GM08714 (cell line): ENCODE results near the gene BEST1.

Experiments
- H3K4me3 ChIP-seq: fragments of 200-500 bp; sonication (Bioruptor generic); 2 replicates; pipeline ENCODE4 v1.5.1; 2014; ENCODE audit warnings: mild to moderate bottlenecking, low read length, inconsistent platforms
- ZNF274 ChIP-seq: IDR thresholded peaks from 2 replicates; pipeline ENCODE4 v1.6.1; 2012; ENCODE audit warnings: mild to moderate bottlenecking, low read depth, low read length

Gene BEST1

DNA sequence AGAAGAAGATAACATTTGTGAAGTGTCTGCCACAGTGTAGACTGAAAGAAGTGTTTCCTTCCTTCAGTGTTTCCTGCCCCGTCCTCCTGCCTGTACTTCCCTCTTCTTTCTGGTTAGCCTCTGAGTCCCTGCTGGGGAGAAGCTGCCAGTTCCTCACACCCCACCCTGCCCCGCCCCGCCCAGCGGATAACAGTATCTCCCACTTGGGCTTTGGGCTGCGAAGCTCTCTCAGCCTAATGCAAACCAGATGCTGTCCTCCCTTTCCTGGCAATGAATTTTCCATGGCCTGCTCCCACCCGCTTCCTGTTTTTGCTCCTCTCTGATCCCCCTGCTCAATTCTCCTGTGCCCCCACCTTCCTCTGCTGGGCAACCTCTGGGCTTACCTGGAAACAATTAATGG is 27.6 kb upstream of the BEST1 start:
- no peak for TF ChIP-seq ZNF274
- H3K4me3 ChIP-seq = no peak overlapping the region

DNA sequence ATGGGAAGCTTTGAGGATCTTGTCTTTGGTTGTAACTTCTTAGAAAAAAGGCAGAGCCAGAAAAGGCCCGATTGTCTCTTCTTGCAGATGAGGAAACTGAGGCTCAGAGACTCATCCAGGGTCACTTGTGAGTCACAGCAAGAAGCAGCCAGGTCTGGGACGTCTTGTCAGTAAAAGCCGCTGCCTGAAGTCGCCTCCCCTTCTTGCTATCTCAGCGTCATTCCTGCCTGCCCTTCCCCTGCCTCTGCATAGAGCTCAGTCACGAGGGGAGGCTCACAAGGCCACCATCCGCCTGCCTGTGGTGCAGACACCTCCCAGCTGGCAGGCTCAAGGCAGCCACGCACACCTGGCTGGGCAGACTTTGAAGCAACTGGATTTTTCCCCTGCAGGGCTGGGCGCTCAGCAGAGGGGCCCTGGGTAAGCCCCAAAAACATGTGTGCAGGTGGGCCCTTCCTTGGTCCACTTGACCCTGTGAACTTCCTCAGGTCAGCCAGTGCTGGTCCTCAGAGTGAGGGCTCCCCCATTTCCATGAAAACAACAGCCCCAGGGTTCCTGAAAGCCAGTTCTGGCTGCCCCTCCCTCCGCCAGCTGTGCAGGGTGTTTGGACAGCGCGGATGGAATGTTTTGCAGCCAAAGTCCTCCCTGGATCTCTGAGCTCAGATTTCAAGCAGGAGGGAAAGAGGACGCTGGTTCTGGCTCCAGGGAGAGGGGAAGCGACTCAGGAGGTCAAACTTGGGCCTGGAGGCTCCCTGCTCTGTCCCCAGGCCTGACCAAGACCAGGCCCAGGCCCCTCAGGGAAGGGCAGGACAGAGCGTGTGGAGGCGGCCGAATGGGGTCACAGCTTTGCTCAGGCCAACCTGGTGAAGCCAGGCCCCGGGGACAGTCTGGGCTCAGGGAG is 26.7 kb upstream of the BEST1 start:
- no peak overlapping the region for H3K4me3 ChIP-seq
- TF ChIP-seq ZNF274 = no peak

DNA sequence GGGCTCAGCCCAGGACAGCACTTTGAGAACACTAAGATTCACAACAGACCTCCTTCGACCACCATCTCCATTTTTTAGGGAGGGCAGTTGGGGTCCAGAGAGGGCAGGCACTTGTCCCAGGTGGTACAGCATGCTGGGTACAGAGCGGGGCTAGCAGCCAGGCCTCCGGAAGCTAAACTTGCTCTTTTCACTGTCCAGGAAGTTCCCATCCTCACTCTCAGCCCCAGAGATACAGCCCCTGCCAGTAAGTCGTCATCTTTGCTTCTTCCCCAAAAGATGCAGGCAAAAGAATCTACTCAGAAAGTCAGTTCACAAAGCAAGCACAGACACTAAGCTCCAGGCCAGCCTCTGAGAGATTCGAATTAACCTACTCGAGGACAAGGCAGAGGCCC is 26.1 kb upstream of the BEST1 start:
- TF ChIP-seq ZNF274 = no peak
- no peak overlapping the region for H3K4me3 ChIP-seq

DNA sequence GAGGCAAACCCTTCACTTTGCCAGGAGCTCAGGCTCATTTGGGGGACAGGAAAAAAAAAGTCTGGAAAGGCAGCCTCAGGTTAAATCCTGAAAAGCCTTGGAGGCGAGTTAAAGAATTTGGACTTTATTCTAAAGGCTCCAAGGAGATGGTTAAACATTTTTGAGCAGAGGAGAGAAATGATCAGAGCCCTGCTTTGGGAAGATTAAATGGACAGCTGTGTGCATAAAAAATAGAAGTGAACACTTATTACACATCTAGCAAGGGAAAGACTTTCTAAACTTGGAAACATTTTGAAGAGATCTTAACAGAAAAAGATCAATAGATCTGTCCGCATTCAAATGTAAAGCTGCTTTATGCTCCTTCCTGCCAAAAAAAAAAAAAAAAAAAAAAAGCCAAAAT is 24.4 kb upstream of the BEST1 start:
- TF ChIP-seq ZNF274 = no peak
- no peak overlapping the region for H3K4me3 ChIP-seq

DNA sequence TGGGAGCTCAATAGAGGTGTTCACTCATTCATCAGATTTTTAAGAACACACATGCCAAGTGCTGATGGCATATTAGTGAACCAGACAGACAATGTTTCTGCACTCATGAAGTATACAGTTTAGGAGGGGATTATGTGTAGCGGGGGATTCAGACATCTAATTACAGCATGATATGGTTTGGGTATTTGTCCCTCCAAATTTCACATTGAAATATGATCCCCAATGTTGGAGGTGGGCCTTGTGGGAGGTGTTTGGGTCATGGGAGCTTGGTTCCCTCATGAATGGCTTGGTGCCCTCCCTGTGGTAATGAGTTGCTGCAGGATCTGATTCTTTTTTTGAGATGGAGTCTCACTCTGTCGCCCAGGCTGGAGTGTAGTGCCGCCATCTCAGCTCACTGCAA is 23.9 kb upstream of the BEST1 start:
- H3K4me3 ChIP-seq = no peak overlapping the region
- TF ChIP-seq ZNF274 = no peak

DNA sequence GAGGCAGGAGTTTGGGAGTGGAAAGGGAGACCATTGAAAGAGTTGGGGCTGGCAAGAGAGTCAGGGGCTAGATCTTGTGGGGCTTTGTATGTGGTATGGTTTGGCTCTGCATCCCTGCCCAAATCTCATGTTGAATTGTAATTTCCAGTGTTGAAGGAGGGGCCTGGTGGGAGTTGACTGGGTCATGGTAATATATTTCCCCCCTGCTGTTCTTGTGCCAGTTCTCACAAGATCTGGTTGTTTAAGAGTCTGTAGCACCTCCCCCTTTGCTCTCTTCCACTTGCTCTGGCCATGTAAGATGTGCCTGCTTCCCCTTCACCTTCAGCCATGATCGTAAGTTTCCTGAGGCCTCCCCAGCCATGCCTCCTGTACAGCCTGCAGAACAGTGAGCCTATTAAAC is 22.6 kb upstream of the BEST1 start:
- no peak overlapping the region for H3K4me3 ChIP-seq
- no peak for TF ChIP-seq ZNF274

DNA sequence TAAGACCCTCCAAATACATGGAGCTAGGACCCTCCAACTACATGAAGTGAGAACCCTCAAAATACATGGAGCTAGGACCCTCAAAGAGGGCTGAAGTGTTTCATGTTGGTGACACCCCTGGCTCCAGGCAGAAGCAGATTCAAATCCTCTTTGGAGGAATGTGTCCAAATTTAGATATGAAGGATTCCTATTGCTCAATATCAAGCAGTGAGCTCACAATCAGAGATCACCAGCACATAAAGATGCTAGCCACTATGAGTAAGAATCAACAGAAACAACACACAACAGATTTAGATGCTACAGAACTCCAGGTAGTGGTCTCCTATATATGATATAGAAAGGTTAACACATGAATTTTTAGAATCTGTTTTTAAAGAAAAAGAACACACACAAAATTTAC is 21.5 kb upstream of the BEST1 start:
- no peak for TF ChIP-seq ZNF274
- H3K4me3 ChIP-seq = no peak overlapping the region

DNA sequence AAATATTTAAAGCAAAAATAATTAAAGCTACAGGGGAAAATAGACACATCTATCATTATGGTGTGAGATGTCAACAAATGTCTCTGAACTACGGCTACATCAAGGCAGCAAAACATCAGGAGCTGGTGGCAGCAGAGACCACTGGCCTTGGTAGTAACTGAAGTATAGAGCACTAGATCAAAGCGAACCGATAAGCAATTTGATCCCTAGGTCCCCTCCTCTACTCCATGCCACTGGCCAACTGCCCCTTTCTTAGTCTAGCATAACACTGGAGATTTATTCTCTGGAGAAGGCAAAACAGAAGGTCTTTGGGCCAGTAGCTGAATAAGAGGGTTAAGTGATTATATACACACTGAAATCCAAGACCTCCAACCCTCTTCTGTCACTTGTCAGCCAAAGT is 19.2 kb upstream of the BEST1 start:
- no peak for TF ChIP-seq ZNF274
- no peak overlapping the region for H3K4me3 ChIP-seq

DNA sequence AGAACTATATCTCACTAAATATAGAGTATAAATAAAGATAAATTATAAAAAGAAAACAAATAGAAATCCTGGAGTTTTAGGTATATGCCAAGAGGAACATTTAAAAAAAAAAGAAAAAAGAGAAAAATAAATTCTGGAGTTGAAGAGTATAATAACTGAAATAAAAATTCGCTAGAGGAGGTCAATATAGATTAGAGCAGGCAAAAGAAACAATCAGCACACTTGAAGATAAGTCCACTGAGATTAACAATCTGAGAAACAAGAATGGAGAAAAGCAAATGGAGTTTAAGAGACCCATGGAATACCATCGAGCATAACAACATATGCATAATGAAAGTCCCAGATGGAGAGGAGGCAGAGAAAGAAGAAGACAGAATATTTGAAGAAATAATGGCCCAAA is 14.3 kb upstream of the BEST1 start:
- no peak for TF ChIP-seq ZNF274
- no peak overlapping the region for H3K4me3 ChIP-seq

DNA sequence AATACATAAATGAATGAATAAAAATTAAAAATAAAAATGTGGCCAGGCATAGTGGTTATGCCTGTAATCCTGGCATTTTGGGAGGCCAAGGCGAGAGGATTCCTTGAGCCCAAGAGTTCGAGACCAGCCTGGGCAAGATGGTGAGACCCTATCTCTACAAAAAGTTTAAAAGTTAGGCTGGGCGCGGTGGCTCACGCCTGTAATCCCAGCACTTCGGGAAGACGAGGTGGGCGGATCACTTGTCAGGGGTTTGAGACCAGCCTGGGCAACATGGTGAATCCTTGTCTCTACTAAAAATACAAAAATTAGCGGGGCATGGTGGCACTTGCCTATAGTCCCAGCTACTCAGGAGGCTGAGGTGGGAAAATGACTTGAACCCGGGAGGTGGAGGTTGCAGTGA is 9.7 kb upstream of the BEST1 start:
- TF ChIP-seq ZNF274 = no peak

DNA sequence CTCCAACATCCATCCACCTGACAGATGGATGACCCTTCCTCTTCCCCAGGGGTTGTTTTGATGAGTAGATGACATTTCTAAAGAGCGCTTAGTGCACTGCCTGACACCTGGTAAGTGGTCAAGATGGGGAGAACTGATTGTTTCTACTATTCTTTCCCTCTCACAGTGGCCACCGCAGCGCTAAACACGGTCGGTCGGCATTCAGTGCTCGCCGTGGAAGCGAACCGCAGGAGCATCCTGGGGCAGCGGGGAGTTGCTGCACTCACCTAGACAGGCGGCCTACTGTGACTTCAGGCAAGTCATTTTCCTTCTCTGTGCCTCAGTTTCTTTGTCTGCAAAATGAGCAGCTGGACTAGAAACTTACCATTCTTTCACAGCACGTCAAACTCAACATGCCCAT is 5.0 kb upstream of the BEST1 start:
- H3K4me3 ChIP-seq = no peak overlapping the region
- TF ChIP-seq ZNF274 = no peak

More for the DNA sequence above, 9.7 kb upstream of the BEST1 start:
- H3K4me3 ChIP-seq = no peak overlapping the region

DNA sequence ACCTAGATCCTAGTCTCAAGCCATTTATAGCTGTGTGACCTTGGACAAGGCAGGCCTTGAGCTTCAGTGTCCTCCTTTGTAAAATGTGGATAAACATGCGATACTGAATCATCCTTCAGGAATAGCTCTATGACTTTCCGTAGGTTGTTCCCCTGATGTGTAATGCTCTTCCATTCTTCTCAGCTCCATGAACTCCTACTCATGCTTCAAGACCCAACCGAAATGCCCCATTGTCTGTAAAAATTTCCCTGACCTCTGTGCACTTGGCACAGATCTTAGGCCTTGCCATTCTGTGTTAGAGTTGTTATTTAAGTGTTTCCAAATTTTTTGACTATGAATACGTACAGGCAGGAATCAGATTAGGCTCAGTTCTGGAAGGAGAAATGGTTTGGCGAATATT is 3.3 kb upstream of the BEST1 start:
- TF ChIP-seq ZNF274 = no peak
- H3K4me3 ChIP-seq = no peak overlapping the region

DNA sequence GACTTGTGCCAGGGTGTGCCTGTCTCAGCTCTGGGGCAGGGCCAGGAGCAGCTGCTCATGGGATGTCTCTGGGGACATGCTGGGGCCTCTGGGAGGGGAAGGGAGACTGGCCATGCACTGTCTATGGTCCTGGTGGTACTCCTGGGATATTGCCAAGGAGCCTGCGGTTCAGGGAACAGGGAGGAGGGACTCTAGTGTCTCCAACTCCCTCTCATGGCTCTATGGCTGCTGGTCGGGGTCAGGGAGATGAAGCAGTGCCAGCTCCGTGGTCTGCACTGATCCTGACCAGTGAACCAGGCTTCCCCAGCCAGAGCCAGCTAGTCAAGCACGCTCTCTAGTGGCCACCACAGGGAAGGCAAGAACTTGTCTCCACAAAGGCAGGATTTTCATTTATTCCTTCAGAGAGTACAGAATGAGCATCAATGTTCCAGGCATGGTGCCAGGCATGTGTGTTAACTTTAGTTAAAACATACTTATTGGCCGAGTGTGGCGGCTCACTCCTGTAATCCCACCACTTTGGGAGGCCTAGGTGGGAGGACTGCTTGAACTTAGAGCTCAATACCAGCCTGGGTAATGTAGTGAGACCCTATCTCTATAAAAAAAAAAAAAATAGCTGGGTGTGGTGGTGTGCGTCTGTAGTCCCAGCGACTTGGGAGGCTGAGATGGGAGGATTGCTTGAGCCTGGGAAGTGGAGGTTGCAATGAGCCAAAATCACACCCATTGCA is 2.5 kb upstream of the BEST1 start:
- H3K4me3 ChIP-seq = no peak overlapping the region
- no peak for TF ChIP-seq ZNF274

DNA sequence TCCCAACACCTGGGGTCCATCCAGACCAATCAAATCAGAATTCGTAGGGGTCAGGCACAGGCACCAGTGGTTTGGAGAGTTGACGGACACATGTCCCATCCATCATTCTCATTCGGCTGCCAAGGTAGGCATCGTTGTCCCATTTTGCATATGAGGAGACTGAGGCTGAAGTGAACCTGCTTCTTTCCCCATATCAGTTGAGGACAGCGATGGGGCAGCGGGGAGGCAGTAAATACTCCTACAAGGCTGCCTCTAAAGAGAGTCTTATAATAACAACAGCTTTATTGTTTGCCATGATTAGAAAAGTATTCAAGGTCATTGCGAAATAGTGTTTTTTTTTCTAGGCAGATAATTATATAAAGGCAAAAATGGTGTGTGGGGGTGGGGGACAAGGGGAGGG is 1.6 kb upstream of the BEST1 start:
- TF ChIP-seq ZNF274 = no peak

More for the DNA sequence above, 1.6 kb upstream of the BEST1 start:
- no peak overlapping the region for H3K4me3 ChIP-seq
